CD4-positive, alpha-beta T cell treated with Interferon alpha-2 for 1 hour (primary cell): ENCODE data around the gene KRTAP4-5.
"Not testable (repeated sequence)": the region's sequence is repeated elsewhere in the genome, so short reads cannot be mapped to it uniquely, and the experiment has no call there.

Experiments used
- DNase-seq, 2 donors: peaks; one replicate each; pipeline ENCODE4 v3.0.0-alpha.2; 2020 to 2022

Gene KRTAP4-5

GRCh38 chr17:41145261-41145660 lies 4.4 kb downstream of the KRTAP4-5 start:
- no peak for DNase-seq

DNA sequence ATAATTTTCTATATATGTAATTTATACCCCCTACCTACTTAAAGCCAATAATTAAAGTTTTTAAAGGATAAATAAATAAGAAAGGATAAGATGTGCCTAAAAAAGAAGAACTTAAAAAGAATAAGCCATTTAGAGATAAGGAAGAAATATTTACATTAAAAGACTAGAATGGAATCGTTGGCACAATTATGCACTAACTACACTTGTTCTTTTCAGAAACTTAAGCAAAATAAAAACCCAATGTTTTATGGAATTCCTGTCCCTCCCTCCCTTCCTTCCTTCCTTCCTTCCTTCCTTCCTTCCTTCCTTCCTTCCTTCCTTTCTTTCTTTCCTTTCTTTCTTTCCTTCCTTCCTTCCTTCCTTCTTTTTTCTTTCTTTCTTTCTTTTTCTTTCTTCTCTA lies 4.8 kb downstream of the KRTAP4-5 start:
- no peak for DNase-seq

DNA sequence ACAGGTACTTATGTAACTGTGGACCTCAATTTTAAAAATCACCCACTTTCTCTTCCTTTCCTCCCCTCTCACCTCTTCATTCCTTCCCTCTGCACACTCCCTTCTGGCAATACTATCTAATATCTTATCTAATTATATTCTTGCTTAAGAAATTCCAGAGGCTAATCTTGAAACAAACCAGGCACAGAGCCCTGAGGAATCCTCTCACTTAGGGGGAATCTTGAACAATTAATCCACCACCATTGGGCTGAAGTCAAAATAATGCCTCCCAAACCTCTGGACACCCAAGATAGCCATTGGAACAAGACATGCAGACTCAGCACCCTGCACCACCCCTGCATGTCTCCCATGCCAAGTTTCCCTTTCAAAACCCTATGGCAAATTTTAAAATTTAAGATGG lies 8.3 kb downstream of the KRTAP4-5 start:
- no peak for DNase-seq

GRCh38 chr17:41140360-41141131 lies 9.1 kb downstream of the KRTAP4-5 start, which contains the start of gene KRTAP4-6:
TSS of gene KRTAP4-6 (minus strand) at chr17:41140544. CDS start at chr17:41140487, 57 bp downstream.
- DNase-seq = no peak

- not testable (repeated sequence) for DNase-seq
These were observed 9.8 kb downstream of the KRTAP4-5 start for GRCh38 chr17:41139865-41140264.

GRCh38 chr17:41133880-41134735 lies 15.5 kb downstream of the KRTAP4-5 start:
- no peak for DNase-seq

DNA sequence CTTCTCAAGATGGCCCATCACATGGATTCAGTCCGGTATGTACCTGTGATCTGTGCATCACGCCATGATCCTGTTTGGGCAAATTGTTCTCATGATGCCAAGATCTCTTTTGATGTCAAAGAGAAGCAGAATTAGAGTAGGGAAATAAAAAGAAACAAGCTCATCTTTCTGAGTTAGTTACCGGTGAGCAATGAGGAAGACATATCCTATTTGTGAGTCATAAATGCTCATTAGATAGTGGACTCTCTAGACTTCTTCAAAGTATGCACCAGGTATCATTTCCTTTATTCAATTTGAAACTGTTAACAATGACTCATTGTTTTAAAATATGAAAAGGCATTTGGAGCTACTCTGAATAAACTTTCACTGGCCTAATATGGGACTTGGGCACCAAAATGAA lies 17.6 kb downstream of the KRTAP4-5 start:
- DNase-seq = no peak

DNA sequence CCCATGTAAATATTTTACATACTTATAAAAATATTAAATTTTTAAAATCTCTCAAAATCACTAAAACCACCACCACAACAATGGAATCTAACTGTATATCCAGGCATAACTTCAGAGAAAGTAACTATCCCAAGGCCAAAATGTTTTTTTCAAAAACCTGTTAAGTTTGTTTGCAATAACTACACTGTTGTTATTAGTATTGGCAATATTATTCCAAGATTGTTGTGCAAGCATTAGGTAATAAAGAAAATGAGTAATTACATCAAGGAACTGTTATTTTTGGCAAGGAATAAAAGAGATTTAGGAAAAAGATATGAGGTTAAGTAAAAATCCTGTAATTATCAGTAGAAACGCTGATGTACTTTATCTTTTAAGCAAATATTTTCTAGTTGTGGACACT lies 22.3 kb downstream of the KRTAP4-5 start:
- DNase-seq = no peak

DNA sequence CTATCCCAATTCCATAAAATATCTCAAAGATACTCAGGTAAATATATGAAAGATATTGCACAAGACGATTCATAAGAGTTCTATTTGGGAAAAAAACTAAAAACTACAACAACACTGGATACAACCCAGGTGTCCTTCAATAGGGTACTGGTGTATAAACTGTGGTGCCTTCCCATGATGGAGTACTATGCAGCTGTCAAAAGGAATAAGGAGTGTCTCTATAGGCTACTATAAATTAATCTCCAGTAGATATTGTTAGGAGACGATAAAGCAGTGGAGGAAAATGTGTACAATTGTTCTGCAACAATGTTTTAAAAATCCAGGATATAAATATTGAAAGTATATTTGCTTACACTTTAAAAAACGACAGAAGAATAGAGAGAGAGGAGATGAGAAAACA lies 23.2 kb downstream of the KRTAP4-5 start:
- no peak for DNase-seq

DNA sequence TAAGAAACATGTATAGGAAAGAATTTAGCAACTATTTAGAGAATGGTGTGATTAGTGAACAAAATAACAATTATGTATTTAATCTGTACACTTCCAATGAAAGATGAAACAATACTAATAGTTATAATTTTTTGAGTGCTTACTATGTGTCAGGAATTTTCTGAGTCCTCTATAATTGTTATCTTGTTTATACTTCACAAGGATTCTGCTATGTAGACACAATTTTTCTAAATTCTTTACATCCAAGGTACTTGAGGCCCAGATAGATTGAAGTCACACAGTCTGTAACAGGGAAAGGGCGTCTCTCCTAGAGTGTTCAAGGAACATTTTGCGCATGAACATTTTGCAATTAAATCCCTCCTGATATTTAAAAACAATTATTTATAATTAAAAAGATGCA lies 24.6 kb downstream of the KRTAP4-5 start:
- no peak for DNase-seq

DNA sequence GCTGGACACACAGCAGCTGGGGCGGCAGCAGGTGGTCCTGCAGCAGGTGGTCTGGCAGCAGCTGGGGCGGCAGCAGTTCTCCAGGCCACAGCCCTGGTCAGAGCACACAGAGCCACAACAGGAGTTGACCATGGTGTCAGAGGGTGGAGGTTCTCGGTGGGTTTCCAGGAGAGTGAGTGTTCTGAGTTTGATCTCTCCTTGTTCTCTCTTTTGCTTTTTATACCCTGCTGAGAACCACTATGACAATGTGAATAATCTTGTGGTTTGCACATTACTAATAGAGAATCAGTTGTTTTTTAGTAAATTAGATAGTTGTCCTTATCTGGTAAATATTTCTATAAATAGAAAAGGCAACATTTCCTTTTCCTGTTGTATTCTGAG lies 25.6 kb downstream of the KRTAP4-5 start, which contains the start of gene KRTAP4-12:
KRTAP4-12 (minus strand) TSS at position 192 of the 381 bp plus-strand sequence; CDS start at position 132, 60 bp downstream.
- not testable (repeated sequence) for DNase-seq

- DNase-seq = not testable (repeated sequence)
These were observed 26.2 kb downstream of the KRTAP4-5 start for GRCh38 chr17:41123292-41123990.

GRCh38 chr17:41121742-41122141 lies 27.9 kb downstream of the KRTAP4-5 start:
- no peak for DNase-seq

DNA sequence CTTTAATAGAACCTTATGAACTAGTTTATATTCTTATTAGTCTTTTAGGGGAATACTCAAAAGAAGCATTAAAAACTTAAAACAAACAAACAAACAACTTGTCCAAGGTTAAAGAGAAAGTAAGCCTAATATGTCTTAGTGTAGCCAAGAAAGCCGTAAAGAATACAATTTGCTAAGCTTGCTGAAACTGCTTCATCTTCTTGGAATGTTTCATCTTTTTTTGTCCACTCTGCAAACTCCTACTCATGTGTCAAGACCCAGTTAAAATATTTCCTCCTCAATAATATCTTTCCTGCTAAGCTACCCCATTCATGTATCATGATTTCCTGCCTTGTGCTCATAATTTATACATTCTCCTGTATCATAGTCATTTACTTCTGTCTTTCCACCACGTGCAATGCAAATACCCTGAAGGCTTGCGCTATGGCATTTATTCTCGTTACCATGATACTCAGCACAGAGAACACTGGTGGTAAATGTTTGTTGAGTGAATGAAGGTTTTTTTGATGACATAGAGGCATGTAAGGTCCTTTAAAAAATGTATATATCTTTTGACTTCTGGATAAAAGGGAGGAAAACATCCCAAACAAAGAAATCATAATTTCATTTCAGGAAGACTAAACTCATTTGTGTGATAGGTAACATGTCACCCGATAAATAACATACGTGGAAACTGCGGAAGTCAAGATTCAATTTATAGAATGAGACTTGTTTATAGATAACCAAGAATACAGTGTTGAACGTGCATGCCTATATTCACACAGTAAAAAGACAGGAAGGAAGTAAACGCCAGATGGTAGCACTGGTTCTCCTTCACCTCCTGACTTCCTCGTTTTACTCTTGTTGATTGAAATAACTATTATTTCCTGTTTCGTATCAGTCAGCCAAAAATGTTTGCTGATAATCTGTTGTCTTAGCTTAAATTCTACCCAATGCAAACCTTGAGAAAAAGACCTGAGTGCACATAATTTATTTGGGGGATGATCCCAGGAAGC lies 29.6 kb downstream of the KRTAP4-5 start:
- DNase-seq = peak; percentile 24 to 35

DNA sequence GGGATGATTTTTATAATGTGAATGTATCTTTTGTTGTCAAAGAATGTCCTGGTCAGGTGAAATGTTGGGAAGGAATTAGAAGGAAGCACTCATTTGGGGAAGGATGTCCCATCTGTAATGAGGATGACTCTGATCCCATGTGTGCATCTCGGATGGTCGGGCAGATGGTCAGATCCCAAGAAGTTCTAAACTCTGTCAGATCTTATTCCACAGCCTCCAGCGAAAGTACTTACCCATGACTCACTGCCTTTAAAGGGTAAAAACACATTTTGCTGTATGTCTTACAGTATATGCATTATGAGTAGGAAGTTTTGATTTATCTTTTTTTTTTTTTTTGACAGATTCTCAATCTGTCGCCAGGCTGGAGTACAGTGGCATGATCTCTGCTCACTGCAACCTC lies 30.9 kb downstream of the KRTAP4-5 start:
- no peak for DNase-seq

- not testable (repeated sequence) for DNase-seq
These were observed 31.7 kb downstream of the KRTAP4-5 start, which contains the start of gene KRTAP4-11 for GRCh38 chr17:41117846-41118386. TSS of gene KRTAP4-11 (minus strand) at chr17:41118373. CDS start at chr17:41118315, 58 bp downstream.

DNA sequence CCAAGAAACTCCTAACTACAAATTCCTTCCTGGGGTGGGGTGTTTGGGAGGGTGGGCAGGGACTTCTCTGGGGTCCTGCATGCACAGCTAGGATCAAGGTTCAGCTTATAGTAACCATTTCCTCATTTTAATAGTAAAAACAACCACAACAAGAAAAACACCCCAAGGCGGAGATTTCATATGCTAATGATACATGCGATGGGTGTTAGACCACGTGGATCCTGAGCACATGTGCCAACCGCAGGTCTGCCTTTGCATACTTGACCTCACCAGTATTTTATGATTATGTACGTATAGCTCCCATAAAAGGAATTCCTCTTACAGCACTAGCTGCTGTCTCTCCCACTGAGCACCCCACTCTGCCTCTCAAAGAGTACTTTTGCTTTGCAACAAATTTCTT lies 33.3 kb downstream of the KRTAP4-5 start:
- DNase-seq = peak in 1 of 2 donors; percentile 33

- no peak for DNase-seq
These were observed 38.3 kb downstream of the KRTAP4-5 start for GRCh38 chr17:41111151-41111885.

DNA sequence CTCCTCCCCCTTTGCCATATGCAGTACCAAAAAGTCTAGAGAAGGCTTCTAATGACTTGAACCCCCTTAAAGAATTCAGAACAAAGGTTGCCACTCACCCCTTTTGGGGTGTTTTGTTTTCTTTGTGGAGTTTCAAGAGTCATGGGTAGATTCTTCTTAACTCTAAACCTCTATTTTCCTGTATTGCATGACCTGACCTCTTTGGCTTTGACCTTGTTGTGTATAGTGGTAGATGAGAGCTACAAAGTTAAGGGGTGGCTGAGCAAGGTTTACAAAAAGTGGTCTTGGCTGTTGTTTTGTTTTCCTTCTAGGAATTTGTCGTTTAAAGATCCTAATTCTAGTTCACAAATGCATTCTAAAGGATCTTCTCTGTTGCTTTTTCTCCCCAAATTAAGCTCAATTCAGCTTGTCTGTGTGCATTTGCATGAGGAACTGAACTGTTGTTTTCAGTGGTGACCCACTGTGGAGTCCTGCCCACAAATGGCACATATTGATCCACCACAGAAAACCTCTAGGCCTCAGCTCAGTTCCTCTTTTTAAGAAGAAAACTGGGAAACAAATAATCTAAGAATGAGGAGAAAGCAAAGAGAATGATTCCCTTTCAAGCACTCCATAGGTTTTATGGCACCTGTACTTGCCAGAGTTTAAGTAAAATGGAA lies 40.8 kb downstream of the KRTAP4-5 start:
- DNase-seq = not testable (repeated sequence)

- DNase-seq = no peak
These were observed 41.6 kb downstream of the KRTAP4-5 start for GRCh38 chr17:41107941-41108450.
